Measurements from ENCODE around the gene PSMD13. TPM values are rescaled to one million over a fixed set of nuclear protein-coding genes. Genes with fewer than 3 reads are reported as not detected.

Gene PSMD13
- total and polyA plus RNA-seq, 2 donors (not counting 1 experiment from before 2014, with no cell fraction given), result 98.0 to 104 TPM

- no peak overlapping the region for H3K4me2 ChIP-seq (replicated peaks; ENCODE audit: low read depth, low read length, poor library complexity, severe bottlenecking)
- no peak for TF ChIP-seq CTCF (IDR thresholded peaks at IDR 0.05)
- no peak for TF ChIP-seq EZH2 (IDR thresholded peaks at IDR 0.05; ENCODE audit: borderline replicate concordance, insufficient read depth, low read depth, low read length, poor library complexity, severe bottlenecking)
- ATAC-seq (ENCODE audit: low read depth) (no peak), DNase-seq (no peak)
- Mint-ChIP-seq H3K27me3 (no peaks in the 10 kb centered on the region), H3K9me3 (ENCODE audit: insufficient read depth) (no peaks in the 10 kb centered on the region), H3K27ac (no peak overlapping the region), H3K4me1 (peaks cover 13% of the 10 kb centered on the region), H3K4me3 (no peak overlapping the region)
- ChIA-PET CTCF (interaction anchor here (2.2 kb wide), 1 partner anchor 20 kb away, joined by 8 read pairs; no protein-coding TSS in a partner anchor), POLR2A (interaction anchor here (1.6 kb wide), 1 partner anchor 23 kb away, joined by 4 read pairs; the partner anchor contains the start of genes BET1L and RIC8A)
- no peaks in the 10 kb centered on the region for H4K20me1 ChIP-seq (ENCODE audit: control insufficient read depth, insufficient read depth, low read length, poor library complexity, severe bottlenecking)
- peaks cover 24% of the 10 kb centered on the region for H3K79me2 ChIP-seq (ENCODE audit: control insufficient read depth, insufficient read depth, low read length)
- H3K27me3 ChIP-seq (replicated peaks in 1 of 4; ENCODE audit: control extremely low read depth in 1 of 4, control insufficient read depth in 3 of 4, insufficient read depth in 4 of 4, low read length in 3 of 4), result no peaks in the 10 kb centered on the region
- peaks cover 0 to 14% of the 10 kb centered on the region in 2 experiments for H3K36me3 ChIP-seq (replicated peaks in 1 of 2; ENCODE audit: control extremely low read depth in 1 of 2, control insufficient read depth in 1 of 2, extremely low read depth in 1 of 2, insufficient read depth in 2 of 2, low read length in 1 of 2)
- over 99% methylated on average over 9 of the region's 10 CpGs for WGBS (ENCODE audit: insufficient coverage)
- H3K9ac ChIP-seq (ENCODE audit: low read length), result no peak overlapping the region
- intact Hi-C loops (cut with micrococcal nuclease), result no loop called here
- no peak overlapping the region for H2AFZ ChIP-seq (ENCODE audit: insufficient read depth, low read depth, low read length, poor library complexity, severe bottlenecking)
- H3K4me1 ChIP-seq (ENCODE audit: control insufficient read depth in 2 of 2, insufficient read depth in 2 of 2, low read length in 2 of 2), result peaks cover 4% of the 10 kb centered on the region in 2 donors
- no peak overlapping the region for H3K4me3 ChIP-seq (ENCODE audit: control extremely low read depth in 1 of 5, extremely low read depth in 1 of 5, insufficient read depth in 1 of 5, low read depth in 2 of 5, low read length in 4 of 5)
- no peak overlapping the region for H3K27ac ChIP-seq (ENCODE audit: low read length in 2 of 2)
- no peaks in the 10 kb centered on the region for H3K9me3 ChIP-seq (ENCODE audit: control extremely low read depth in 1 of 3, control insufficient read depth in 2 of 3, insufficient read depth in 1 of 3, low read length in 2 of 3)
These were observed 6.3 kb upstream of the PSMD13 start for GRCh38 chr11:230431-230830.

- Histone ChIP-seq H3K9me3 (ENCODE audit: control extremely low read depth in 1 of 3, control insufficient read depth in 2 of 3, insufficient read depth in 1 of 3, low read length in 2 of 3) (no peaks in the 10 kb centered on the region), H4K20me1 (ENCODE audit: control insufficient read depth, insufficient read depth, low read length, poor library complexity, severe bottlenecking) (peaks cover 8% of the 10 kb centered on the region), H3K9ac (ENCODE audit: low read length) (no peak overlapping the region), H3K27ac (ENCODE audit: low read length in 2 of 2) (no peak overlapping the region), H3K4me2 (replicated peaks; ENCODE audit: low read depth, low read length, poor library complexity, severe bottlenecking) (no peak overlapping the region), H3K36me3 (replicated peaks in 1 of 2; ENCODE audit: control extremely low read depth in 1 of 2, control insufficient read depth in 1 of 2, extremely low read depth in 1 of 2, insufficient read depth in 2 of 2, low read length in 1 of 2) (peaks cover 0 to 12% of the 10 kb centered on the region in 2 experiments), H3K4me3 (ENCODE audit: control extremely low read depth in 1 of 5, extremely low read depth in 1 of 5, insufficient read depth in 1 of 5, low read depth in 2 of 5, low read length in 4 of 5) (no peak overlapping the region), H2AFZ (ENCODE audit: insufficient read depth, low read depth, low read length, poor library complexity, severe bottlenecking) (no peak overlapping the region), H3K4me1 (ENCODE audit: control insufficient read depth in 2 of 2, insufficient read depth in 2 of 2, low read length in 2 of 2) (peaks cover 15 to 17% of the 10 kb centered on the region in 2 donors), H3K27me3 (replicated peaks in 1 of 4; ENCODE audit: control extremely low read depth in 1 of 4, control insufficient read depth in 3 of 4, insufficient read depth in 4 of 4, low read length in 3 of 4) (no peaks in the 10 kb centered on the region), H3K79me2 (ENCODE audit: control insufficient read depth, insufficient read depth, low read length) (peaks cover 25% of the 10 kb centered on the region)
- Mint-ChIP-seq H3K4me1 (peaks cover 22% of the 10 kb centered on the region), H3K9me3 (ENCODE audit: insufficient read depth) (no peaks in the 10 kb centered on the region), H3K27me3 (no peaks in the 10 kb centered on the region), H3K4me3 (no peak overlapping the region), H3K27ac (no peak overlapping the region)
- intact Hi-C loops (cut with micrococcal nuclease), result no loop called here
- ATAC-seq (ENCODE audit: low read depth) (no peak), DNase-seq (no peak)
- TF ChIP-seq CTCF (IDR thresholded peaks at IDR 0.05) (no peak), EZH2 (IDR thresholded peaks at IDR 0.05; ENCODE audit: borderline replicate concordance, insufficient read depth, low read depth, low read length, poor library complexity, severe bottlenecking) (no peak)
- CTCF ChIA-PET, result no interaction called here
- POLR2A ChIA-PET, result interaction anchor here (1.3 kb wide), 1 partner anchor 26 kb away, joined by 3 read pairs; the partner anchor contains the start of gene BET1L
- 96% methylated on average over 20 of the region's 20 CpGs for WGBS (ENCODE audit: insufficient coverage)
These were observed 3.8 kb upstream of the PSMD13 start for GRCh38 chr11:232783-233565.

All from B cell (primary cell).